ENCODE measurements around the gene NID2.

The NID2 gene

DNA sequence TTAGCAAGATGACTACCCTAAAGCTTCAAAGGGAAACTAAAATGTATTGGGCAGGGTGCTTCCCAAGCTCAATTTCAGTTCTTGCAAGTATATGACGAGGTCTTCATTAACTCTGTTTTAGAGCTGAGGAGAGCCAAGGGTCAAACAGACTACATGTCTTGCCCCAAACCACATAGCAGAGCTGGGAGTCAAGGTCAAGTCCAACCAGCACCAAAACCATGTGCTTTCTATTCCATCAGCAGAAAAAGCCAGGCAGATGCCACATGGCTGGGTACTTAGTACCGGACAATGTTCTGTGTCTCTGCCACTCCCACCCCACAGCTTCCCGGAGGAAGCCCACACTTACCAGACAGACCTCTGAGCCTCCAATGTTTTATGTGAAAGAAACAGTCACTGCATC lies 17.6 kb downstream of the NID2 start:
- DNase-seq (ENCODE audit: low read depth) = no peak
- no peak overlapping the region for H3K4me3 ChIP-seq (ENCODE audit: low read length)
- no peak for TF ChIP-seq CTCF (conservative IDR thresholded peaks at IDR 0.05; ENCODE audit: low read depth, low read length)

GRCh38 chr14:52049721-52050588 lies 18.9 kb downstream of the NID2 start:
- no peak for TF ChIP-seq CTCF (conservative IDR thresholded peaks at IDR 0.05; ENCODE audit: low read depth, low read length)
- no peak overlapping the region for H3K4me3 ChIP-seq (ENCODE audit: low read length)
- no peak for DNase-seq (ENCODE audit: low read depth)

DNA sequence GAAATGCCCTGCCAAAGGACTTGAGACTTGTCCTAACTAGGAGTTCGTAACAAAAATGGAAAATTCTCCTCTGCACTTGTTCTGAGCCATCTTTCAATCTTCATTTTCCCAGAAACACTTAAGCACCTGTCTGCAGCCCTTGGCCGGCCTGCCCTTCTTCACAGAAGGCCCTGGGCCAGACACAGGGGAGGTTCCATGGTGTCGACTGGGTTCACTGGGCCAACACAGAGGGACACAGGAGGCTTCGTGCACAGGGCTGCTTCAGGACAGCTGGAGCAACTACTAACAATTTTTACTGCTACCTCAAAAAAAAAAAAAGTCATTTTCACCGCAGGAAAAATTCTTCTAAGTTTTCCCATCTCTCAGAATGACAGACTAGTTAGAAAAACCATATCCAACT lies 19.6 kb downstream of the NID2 start:
- TF ChIP-seq CTCF (conservative IDR thresholded peaks at IDR 0.05; ENCODE audit: low read depth, low read length) = no peak
- no peak overlapping the region for H3K4me3 ChIP-seq (ENCODE audit: low read length)
- DNase-seq (ENCODE audit: low read depth) = no peak

- no peak for DNase-seq (ENCODE audit: low read depth)
- H3K4me3 ChIP-seq (ENCODE audit: low read length) = no peak overlapping the region
- no peak for TF ChIP-seq CTCF (conservative IDR thresholded peaks at IDR 0.05; ENCODE audit: low read depth, low read length)
These were observed 20.1 kb downstream of the NID2 start for GRCh38 chr14:52048641-52049204.

- H3K4me3 ChIP-seq (ENCODE audit: low read length) = no peak overlapping the region
- no peak for TF ChIP-seq CTCF (conservative IDR thresholded peaks at IDR 0.05; ENCODE audit: low read depth, low read length)
- no peak for DNase-seq (ENCODE audit: low read depth)
These were observed 20.7 kb downstream of the NID2 start for GRCh38 chr14:52048116-52048515.

DNA sequence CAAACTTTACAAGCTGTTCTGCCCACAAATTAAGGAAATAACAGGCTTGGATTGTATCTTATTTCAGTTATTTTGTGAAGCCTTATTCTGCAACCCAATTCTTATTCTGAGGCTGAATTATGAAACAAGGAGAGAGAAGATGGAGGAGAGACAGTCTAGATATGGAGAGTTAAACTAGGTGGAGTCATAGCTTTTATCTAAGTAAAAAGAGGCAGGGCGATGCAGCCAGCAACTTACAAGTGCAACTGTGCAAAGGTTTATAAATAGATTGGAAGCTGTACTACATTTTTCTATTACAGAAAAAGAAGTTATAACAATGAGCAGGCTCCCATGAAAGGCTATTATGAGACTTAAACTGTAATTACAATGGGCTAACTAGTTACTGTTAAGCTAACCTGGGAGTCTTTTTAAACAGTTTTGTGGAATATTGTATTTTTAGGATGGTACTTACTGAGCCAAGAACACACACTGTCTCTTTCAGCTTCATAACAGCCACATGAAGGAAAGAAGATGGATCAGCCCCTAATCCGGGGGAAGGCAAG lies 22.4 kb downstream of the NID2 start:
- TF ChIP-seq CTCF (conservative IDR thresholded peaks at IDR 0.05; ENCODE audit: low read depth, low read length) = no peak
- no peak for DNase-seq (ENCODE audit: low read depth)
- H3K4me3 ChIP-seq (ENCODE audit: low read length) = no peak overlapping the region
